ENCODE measurements around the gene ARHGAP25.

Gene ARHGAP25

GRCh38 chr2:68762100-68762499 is 27.5 kb downstream of the ARHGAP25 start:
- no peak for TF ChIP-seq CTCF (IDR thresholded peaks at IDR 0.05; ENCODE audit: low read depth, low read length)
- H3K4me3 ChIP-seq (ENCODE audit: low read depth, low read length), result no peak overlapping the region

GRCh38 chr2:68762665-68763064 is 28.1 kb downstream of the ARHGAP25 start:
- H3K4me3 ChIP-seq (ENCODE audit: low read depth, low read length), result no peak overlapping the region
- no peak for TF ChIP-seq CTCF (IDR thresholded peaks at IDR 0.05; ENCODE audit: low read depth, low read length)

GRCh38 chr2:68764041-68764805 is 29.6 kb downstream of the ARHGAP25 start:
- no peak overlapping the region for H3K4me3 ChIP-seq (ENCODE audit: low read depth, low read length)
- TF ChIP-seq CTCF (IDR thresholded peaks at IDR 0.05; ENCODE audit: low read depth, low read length), result no peak

- H3K4me3 ChIP-seq (ENCODE audit: low read depth, low read length), result no peak overlapping the region
- TF ChIP-seq CTCF (IDR thresholded peaks at IDR 0.05; ENCODE audit: low read depth, low read length), result no peak
These were observed 30.2 kb downstream of the ARHGAP25 start for GRCh38 chr2:68764806-68765311.

- TF ChIP-seq CTCF (IDR thresholded peaks at IDR 0.05; ENCODE audit: low read depth, low read length), result no peak
- H3K4me3 ChIP-seq (ENCODE audit: low read depth, low read length), result no peak overlapping the region
These were observed 31.2 kb downstream of the ARHGAP25 start for GRCh38 chr2:68765739-68766375.

- no peak for TF ChIP-seq CTCF (IDR thresholded peaks at IDR 0.05; ENCODE audit: low read depth, low read length)
- no peak overlapping the region for H3K4me3 ChIP-seq (ENCODE audit: low read depth, low read length)
These were observed 31.8 kb downstream of the ARHGAP25 start for GRCh38 chr2:68766376-68766845.
